Pancreas (tissue), 10 donors: ENCODE data around the gene LAMB1. TPM values are rescaled to one million over a fixed set of nuclear protein-coding genes. Genes with fewer than 3 reads are reported as not detected.
A peak's percentile ranks its signal among the peaks of the same experiment; 100 is the strongest.

Experiments used
- ATAC-seq, 4 donors: fragments of 200-7000 bp; cut with Tn5 transposase; one replicate each; pipeline versions ENCODE4 v1.8.0 to v1.9.1; 2020; ENCODE audit warnings: mild to moderate bottlenecking in 4 of 4, moderate library complexity in 4 of 4
- DNase-seq, 6 donors: peaks; one replicate each; pipeline ENCODE4 v3.0.0-alpha.2; 2020
- FAIRE-seq: peaks from 2 replicates; lab custom pipeline; 2012; peaks lifted over from hg19 to GRCh38; lab: Jason Lieb, UNC
- H3K27ac ChIP-seq, 4 donors: fragments of 200-600 bp; sonication (generic); 1 replicate in 3 of 4; 2 replicates in 1 of 4; pipeline versions ENCODE4 v1.5.0 to v1.8.0; 2020
- H3K27me3 ChIP-seq, 4 donors: fragments of 200-600 bp; one replicate each; pipeline ENCODE4 v1.8.0; 2021
- H3K36me3 ChIP-seq, 3 donors: fragments of 200-600 bp; sonication (generic) in 1 of 3; one replicate each; pipeline versions ENCODE4 v1.5.0 to v1.8.0; 2020 to 2021
- H3K4me1 ChIP-seq, 3 donors: fragments of 200-600 bp; one replicate each; pipeline ENCODE4 v1.8.0; 2021
- H3K4me3 ChIP-seq, 4 donors: fragments of 200-600 bp; sonication (generic) in 2 of 4; one replicate each; pipeline versions ENCODE4 v1.5.0 to v1.8.0; 2020 to 2021
- H3K9me3 ChIP-seq, 4 donors: fragments of 200-600 bp; one replicate each; pipeline ENCODE4 v1.8.0; 2021
- WGBS, 2 donors: extraction: QIAGEN DNeasy Blood & Tissue Kit; methylation state at CpG; one replicate each; pipeline ENCODE4 v1.1.7; 2013; 5-methylcytosine and 5-hydroxymethylcytosine counted together
- intact Hi-C, 3 donors: fragments of 100-400 bp; cut with DNase I; formaldehyde crosslinking; loops; one replicate each; pipeline versions ENCODE4 v1.11.1 to v1.14.2; 2022
- polyA plus RNA-seq, 2 donors: library from polyadenylated mRNA; stranded (reverse); fragments of 200-250 nt; gene quantifications; one replicate each; pipeline ENCODE4 v1.2.3, GENCODE V29; 2013
- total RNA-seq, 6 donors: library from RNA; stranded (reverse); fragmentation: NEBNext Ultra II Directional in 4 of 6; extraction: Animal tissue kit (Norgen Biotek cat#: 25700) in 4 of 6; gene quantifications; one replicate each; pipeline versions ENCODE4 v1.2.1 to v1.2.4, GENCODE V29; 2021 to 2023
- TF ChIP-seq, protein P1 (sequence below), 4 donors: fragments of 200-600 bp; sonication (generic) in 3 of 4; IDR thresholded peaks; one replicate each; pipeline versions ENCODE4 v1.5.0 to v1.8.0; 2021; ENCODE audit warnings: antibody characterized with exemption in 4 of 4
- donor health status: healthy with polysubstance abuse.
- donor health status: DM: no; HTN: no; CAD: no; lungs with moderate emphysema.
- donor health status: DM: no; HTN: no; CAD: no.
- donor health status: control.
- donor health status: control.
- donor health status: Bipolar disorder and iron deficiency.
- donor health status: DM: yes; HTN: yes; CAD: no.
- donor health status: DM: no; HTN: no; CAD: no.
- donor health status: DM: no; HTN: no; CAD: no.
- donor health status: DM: yes; HTN: yes; CAD: no.

The LAMB1 gene
- total and polyA plus RNA-seq, 8 donors, result 25.5 to 169 (median 106) TPM

DNA sequence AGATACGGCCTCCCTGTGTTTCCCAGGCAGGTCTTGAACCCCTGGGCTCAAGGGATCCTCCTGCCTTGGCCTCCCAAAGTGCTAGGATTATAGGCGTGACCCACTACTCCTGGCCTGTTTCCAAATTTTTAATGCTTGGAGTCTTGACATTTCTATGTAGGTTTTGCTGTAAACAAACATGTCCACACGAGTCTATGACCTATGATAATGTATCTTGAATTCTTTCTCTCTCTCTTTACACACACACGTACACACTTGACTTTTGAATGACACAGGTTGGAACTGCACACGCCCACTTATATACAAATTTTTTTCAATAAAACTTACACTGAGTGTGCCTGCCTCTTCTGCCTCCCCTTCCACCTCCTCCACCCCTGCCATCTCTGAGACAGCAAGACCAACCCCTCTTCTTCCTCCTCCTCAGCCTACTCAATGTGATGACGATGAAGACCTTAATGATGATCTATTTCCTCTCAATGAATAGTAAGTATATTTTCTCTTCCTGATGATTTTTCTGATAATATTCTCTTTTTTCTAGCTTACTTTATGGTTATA lies 44.1 kb upstream of the LAMB1 start:
- Histone ChIP-seq H3K4me3 (no peak overlapping the region), H3K27me3 (no peaks in the 10 kb centered on the region), H3K4me1 (no peaks in the 10 kb centered on the region), H3K36me3 (no peaks in the 10 kb centered on the region), H3K27ac (no peak overlapping the region), H3K9me3 (no peaks in the 10 kb centered on the region)
- intact Hi-C loops, result no loop called here
- no peak for ATAC-seq
- TF ChIP-seq, protein P1, sequence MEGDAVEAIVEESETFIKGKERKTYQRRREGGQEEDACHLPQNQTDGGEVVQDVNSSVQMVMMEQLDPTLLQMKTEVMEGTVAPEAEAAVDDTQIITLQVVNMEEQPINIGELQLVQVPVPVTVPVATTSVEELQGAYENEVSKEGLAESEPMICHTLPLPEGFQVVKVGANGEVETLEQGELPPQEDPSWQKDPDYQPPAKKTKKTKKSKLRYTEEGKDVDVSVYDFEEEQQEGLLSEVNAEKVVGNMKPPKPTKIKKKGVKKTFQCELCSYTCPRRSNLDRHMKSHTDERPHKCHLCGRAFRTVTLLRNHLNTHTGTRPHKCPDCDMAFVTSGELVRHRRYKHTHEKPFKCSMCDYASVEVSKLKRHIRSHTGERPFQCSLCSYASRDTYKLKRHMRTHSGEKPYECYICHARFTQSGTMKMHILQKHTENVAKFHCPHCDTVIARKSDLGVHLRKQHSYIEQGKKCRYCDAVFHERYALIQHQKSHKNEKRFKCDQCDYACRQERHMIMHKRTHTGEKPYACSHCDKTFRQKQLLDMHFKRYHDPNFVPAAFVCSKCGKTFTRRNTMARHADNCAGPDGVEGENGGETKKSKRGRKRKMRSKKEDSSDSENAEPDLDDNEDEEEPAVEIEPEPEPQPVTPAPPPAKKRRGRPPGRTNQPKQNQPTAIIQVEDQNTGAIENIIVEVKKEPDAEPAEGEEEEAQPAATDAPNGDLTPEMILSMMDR (IDR thresholded peaks at IDR 0.05), result no peak
- no peak for FAIRE-seq
- no peak for DNase-seq
- 77 to 79% methylated on average over 6 of the region's 6 CpGs for WGBS, 2 donors

DNA sequence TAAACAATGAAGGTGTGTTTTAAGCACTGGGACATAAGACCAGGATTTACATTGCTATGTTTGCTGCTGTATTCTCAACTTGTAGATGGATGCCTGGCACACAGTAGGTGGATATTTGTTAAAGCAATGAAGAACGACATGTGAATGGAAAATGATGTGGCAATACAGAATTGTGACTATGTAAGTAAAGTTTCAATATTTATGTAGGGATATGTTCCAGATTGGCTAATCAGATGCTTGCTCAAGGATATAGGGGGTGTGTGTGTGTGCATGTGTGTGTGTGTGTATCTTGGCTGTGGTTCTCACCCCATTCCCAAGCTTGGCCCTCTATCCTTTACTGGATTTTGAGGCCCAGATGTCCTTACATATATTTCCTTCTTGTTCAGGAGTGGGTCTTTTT lies 42.7 kb upstream of the LAMB1 start:
- Histone ChIP-seq H3K27me3 (no peaks in the 10 kb centered on the region), H3K27ac (no peak overlapping the region), H3K4me1 (no peaks in the 10 kb centered on the region), H3K4me3 (no peak overlapping the region), H3K9me3 (no peaks in the 10 kb centered on the region), H3K36me3 (no peaks in the 10 kb centered on the region)
- TF ChIP-seq, protein P1 (IDR thresholded peaks at IDR 0.05), result no peak
- FAIRE-seq (no peak), DNase-seq (no peak), ATAC-seq (peak in 3 of 4 donors; percentile 19 to 40 (median 37))
- intact Hi-C loops, result no loop called here
- WGBS, 2 donors, result 32 to 37% methylated on average over 1 of the region's 1 CpG

DNA sequence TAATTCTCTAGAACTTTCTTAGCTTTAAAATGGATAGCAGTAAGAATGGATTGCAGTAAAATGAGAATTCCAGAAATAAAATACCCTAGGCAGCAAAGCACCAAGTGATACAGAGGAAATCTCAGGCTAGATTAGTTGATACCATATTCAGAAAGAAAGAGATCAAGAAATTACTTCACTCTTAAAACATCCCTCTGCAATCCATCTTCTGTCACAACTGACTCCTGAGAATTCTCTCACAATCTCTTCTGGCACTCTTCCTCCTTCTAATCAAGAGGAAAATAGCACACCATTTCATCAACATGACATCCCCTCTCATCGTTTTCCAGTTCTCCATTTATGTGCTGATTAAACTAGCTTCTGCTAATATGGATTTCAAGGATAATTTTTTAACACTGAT lies 42.2 kb upstream of the LAMB1 start:
- FAIRE-seq (no peak), DNase-seq (no peak), ATAC-seq (peak in 2 of 4 donors; percentile 9 to 59)
- Histone ChIP-seq H3K4me3 (no peak overlapping the region), H3K27ac (no peak overlapping the region), H3K27me3 (no peaks in the 10 kb centered on the region), H3K9me3 (no peaks in the 10 kb centered on the region), H3K4me1 (no peaks in the 10 kb centered on the region), H3K36me3 (no peaks in the 10 kb centered on the region)
- TF ChIP-seq, protein P1 (IDR thresholded peaks at IDR 0.05), result no peak
- WGBS, 2 donors, result 5 to 8% methylated on average over 1 of the region's 1 CpG
- intact Hi-C loops, result no loop called here

DNA sequence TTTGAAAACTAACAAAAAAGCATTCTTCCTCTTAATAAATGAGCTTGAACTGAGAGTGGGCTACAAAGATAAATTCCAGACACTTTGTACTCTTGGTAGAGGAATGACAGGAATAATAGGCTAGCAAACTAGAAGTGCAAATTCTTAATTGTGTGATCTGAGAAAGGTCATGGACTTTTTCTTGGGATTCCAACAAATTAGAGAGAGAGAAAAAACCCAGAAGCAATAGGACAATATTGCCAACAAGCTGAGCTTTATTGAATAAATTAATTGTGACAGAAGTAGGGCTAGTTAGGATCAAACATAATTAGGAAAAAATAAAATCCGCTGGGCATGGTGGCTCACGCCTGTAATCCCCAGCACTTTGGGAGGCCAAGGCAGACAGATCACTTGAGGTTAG lies 41.4 kb upstream of the LAMB1 start:
- Histone ChIP-seq H3K27me3 (no peaks in the 10 kb centered on the region), H3K27ac (no peak overlapping the region), H3K4me1 (no peaks in the 10 kb centered on the region), H3K36me3 (no peaks in the 10 kb centered on the region), H3K4me3 (no peak overlapping the region), H3K9me3 (no peaks in the 10 kb centered on the region)
- ATAC-seq (no peak), DNase-seq (no peak), FAIRE-seq (no peak)
- TF ChIP-seq, protein P1 (IDR thresholded peaks at IDR 0.05), result no peak
- intact Hi-C loops, result no loop called here
- 86 to 94% methylated on average over 2 of the region's 2 CpGs for WGBS, 2 donors

DNA sequence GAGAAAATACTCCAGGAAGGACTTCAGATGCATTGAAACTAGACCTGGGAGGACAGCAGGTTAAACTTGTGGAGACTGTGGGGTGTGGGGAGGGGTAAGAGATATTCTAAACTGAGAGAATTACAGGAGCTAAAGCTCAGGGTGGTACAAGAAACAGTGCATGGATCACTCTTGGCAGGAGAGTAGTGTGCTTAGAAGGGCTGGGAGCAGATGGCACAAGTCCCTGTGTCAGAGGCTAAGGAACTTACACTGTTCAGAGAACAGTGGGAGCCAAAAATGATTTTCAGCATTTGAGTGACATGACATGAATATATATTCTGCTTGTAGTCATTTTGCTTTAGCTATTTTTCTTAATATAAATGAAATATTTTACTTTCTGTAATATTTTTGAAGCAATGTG lies 36.0 kb upstream of the LAMB1 start:
- Histone ChIP-seq H3K36me3 (no peaks in the 10 kb centered on the region), H3K4me1 (peaks cover 0 to 7% (median 7%) of the 10 kb centered on the region in 3 donors), H3K4me3 (no peak overlapping the region), H3K27ac (no peak overlapping the region), H3K27me3 (no peaks in the 10 kb centered on the region), H3K9me3 (no peaks in the 10 kb centered on the region)
- intact Hi-C loops, result no loop called here
- FAIRE-seq, result no peak
- no peak for ATAC-seq
- no peak for DNase-seq
- TF ChIP-seq, protein P1 (IDR thresholded peaks at IDR 0.05), result no peak
